ENCODE results near the gene ZNF667. TPM values are rescaled to one million over a fixed set of nuclear protein-coding genes. Genes with fewer than 3 reads are reported as not detected.

The ZNF667 gene
- total and polyA plus RNA-seq, 9 donors: 6.8 to 11.4 (median 8.9) TPM

DNA sequence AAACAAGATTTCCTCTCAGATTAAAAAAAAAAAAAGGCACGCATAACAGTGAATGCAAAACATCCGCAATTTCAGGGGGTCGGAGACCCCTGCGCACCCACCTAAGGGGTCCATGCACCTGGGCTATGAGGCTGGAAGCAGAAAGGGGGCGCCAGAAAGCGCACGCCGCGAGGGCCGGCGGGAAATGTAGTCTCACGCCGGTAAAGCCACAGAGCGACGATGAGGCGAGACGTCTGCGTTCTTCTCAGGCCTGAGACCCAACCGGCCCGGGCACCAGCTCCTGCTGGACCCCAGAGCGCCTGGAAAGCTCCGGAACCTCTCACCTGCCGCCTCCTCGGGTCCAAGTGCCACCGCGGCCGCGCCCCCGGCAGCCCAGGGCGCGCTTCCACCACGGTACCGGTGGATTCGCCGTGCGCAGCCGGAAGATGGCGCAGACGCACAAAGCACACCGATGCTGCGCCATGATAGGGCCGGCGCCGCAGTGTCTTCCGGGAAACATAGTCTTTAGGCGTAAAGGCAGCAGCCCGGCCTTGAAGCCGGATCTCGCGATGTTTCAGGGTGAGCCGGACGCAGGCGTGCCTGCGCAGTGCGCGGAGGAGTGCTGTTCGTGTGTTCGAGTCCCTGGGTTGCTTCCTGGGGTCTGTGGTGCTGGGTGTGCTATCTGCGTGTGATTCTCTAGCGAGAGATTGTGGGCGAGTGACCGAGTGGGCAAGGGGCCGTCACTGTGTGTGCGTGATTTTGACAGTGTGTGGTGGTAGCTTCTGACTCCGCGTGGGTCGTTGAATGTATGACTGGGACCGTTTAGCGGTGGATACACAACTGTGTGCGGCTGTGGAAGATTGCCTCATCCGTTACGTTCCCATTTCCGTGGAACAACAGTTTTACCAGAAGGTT, 83.8 kb downstream of the ZNF667 start, which contains the start of gene ZNF582:
ZNF582 (minus strand) TSS at position 416 of the 894 bp plus-strand sequence. CDS start 1,782 bp downstream, outside the sequence.
- peak within 1 kb of the TSS; percentile 93 for H3K27ac ChIP-seq (ENCODE audit: low read length)
- H3K36me3 ChIP-seq (ENCODE audit: control insufficient read depth, insufficient read depth, low read length): peaks cover 19% of the 10 kb centered on the region
- no peaks in the 10 kb centered on the region for H3K27me3 ChIP-seq (ENCODE audit: control insufficient read depth, insufficient read depth, low read length)
- H3K4me3 ChIP-seq (ENCODE audit: low read length): peak within 1 kb of the TSS; percentile 90
- peaks cover 2% of the 10 kb centered on the region for H3K9me3 ChIP-seq (replicated peaks; ENCODE audit: control insufficient read depth, low read depth, low read length)
- under 1% methylated on average over 62 of the region's 73 CpGs for WGBS (ENCODE audit: insufficient coverage)
- peaks cover 2% of the 10 kb centered on the region for H3K4me1 ChIP-seq (ENCODE audit: control insufficient read depth, insufficient read depth, low read length)
- peak; percentile 99 for DNase-seq

Other genes with a start within 250 kb of the ZNF667 start
- gene EDDM13, start 204.6 kb downstream of the ZNF667 start, total RNA-seq: 0.27 TPM
- 1 to 10 TPM in 6 of 8 donors, under 1 TPM in 2; 0.61 to 2.3 (median 1.3) TPM for gene EDDM13, start 204.6 kb downstream of the ZNF667 start, polyA plus RNA-seq (ENCODE audit: insufficient read depth in 1 of 8, insufficient read length in 8 of 8, low replicate concordance in 1 of 8)
- 8.7 TPM for gene ZSCAN5A, start 162.5 kb downstream of the ZNF667 start, total RNA-seq
- gene ZSCAN5A, start 162.5 kb downstream of the ZNF667 start, polyA plus RNA-seq (ENCODE audit: insufficient read depth in 1 of 8, insufficient read length in 8 of 8, low replicate concordance in 1 of 8): 1 to 10 TPM; 6.4 to 9.8 (median 7.2) TPM
- 5.3 TPM for gene ZNF582, start 83.8 kb downstream of the ZNF667 start, total RNA-seq
- 1 to 10 TPM; 4.1 to 5.6 (median 4.8) TPM for gene ZNF582, start 83.8 kb downstream of the ZNF667 start, polyA plus RNA-seq (ENCODE audit: insufficient read depth in 1 of 8, insufficient read length in 8 of 8, low replicate concordance in 1 of 8)
- gene ZNF583, start 73.0 kb downstream of the ZNF667 start, total RNA-seq: 10.3 TPM
- gene ZNF583, start 73.0 kb downstream of the ZNF667 start, polyA plus RNA-seq (ENCODE audit: insufficient read depth in 1 of 8, insufficient read length in 8 of 8, low replicate concordance in 1 of 8): 1 to 10 TPM; 4.1 to 8.5 (median 6.7) TPM
- 7.6 TPM for gene ZNF471, start 30.5 kb upstream of the ZNF667 start, total RNA-seq
- 10 to 100 TPM in 4 of 8 donors, 1 to 10 TPM in 4; 7.6 to 19.0 (median 11.1) TPM for gene ZNF471, start 30.5 kb upstream of the ZNF667 start, polyA plus RNA-seq (ENCODE audit: insufficient read depth in 1 of 8, insufficient read length in 8 of 8, low replicate concordance in 1 of 8)
- 9.0 TPM for gene ZFP28, start 61.6 kb upstream of the ZNF667 start, total RNA-seq
- gene ZFP28, start 61.6 kb upstream of the ZNF667 start, polyA plus RNA-seq (ENCODE audit: insufficient read depth in 1 of 8, insufficient read length in 8 of 8, low replicate concordance in 1 of 8): 10 to 100 TPM in 2 of 8 donors, 1 to 10 TPM in 6; 7.8 to 11.9 (median 8.7) TPM
- 5.5 TPM for gene ZNF470, start 90.1 kb upstream of the ZNF667 start, total RNA-seq
- gene ZNF470, start 90.1 kb upstream of the ZNF667 start, polyA plus RNA-seq (ENCODE audit: insufficient read depth in 1 of 8, insufficient read length in 8 of 8, low replicate concordance in 1 of 8): 1 to 10 TPM; 3.4 to 5.8 (median 4.5) TPM
- gene ZNF71, start 118.0 kb upstream of the ZNF667 start, total RNA-seq: 6.3 TPM
- gene ZNF71, start 118.0 kb upstream of the ZNF667 start, polyA plus RNA-seq (ENCODE audit: insufficient read depth in 1 of 8, insufficient read length in 8 of 8, low replicate concordance in 1 of 8): 1 to 10 TPM; 6.4 to 8.6 (median 7.5) TPM
- 0.93 TPM for gene SMIM17, start 165.8 kb upstream of the ZNF667 start, total RNA-seq
- gene SMIM17, start 165.8 kb upstream of the ZNF667 start, polyA plus RNA-seq (ENCODE audit: insufficient read depth in 1 of 8, insufficient read length in 8 of 8, low replicate concordance in 1 of 8): 1 to 10 TPM in 6 of 8 donors, under 1 TPM in 2; 0.85 to 2.6 (median 1.3) TPM
- gene ZNF835, start 194.4 kb upstream of the ZNF667 start, total RNA-seq: 3.0 TPM
- 1 to 10 TPM; 1.7 to 4.1 (median 3.6) TPM for gene ZNF835, start 194.4 kb upstream of the ZNF667 start, polyA plus RNA-seq (ENCODE audit: insufficient read depth in 1 of 8, insufficient read length in 8 of 8, low replicate concordance in 1 of 8)

All from muscle of leg (tissue), 11 donors.